ENCODE measurements around the gene S100PBP.

GRCh38 chr1:32889731-32890278, 72.4 kb downstream of the S100PBP start:
- TF ChIP-seq EZH2 (optimal IDR thresholded peaks at IDR 0.05; ENCODE audit: low read depth, low read length) = no peak
- no peak for TF ChIP-seq CTCF (IDR thresholded peaks at IDR 0.05; ENCODE audit: low read length)
- TF ChIP-seq EZH2phosphoT487 (IDR thresholded peaks at IDR 0.05; ENCODE audit: low read length) = no peak
